Trophoblast cell (in vitro differentiated cells and primary cell): ENCODE data around the gene PKMYT1.

ENCODE experiments used
- DNase-seq, 2 donors: peaks; one replicate each; pipeline ENCODE4 v3.0.0-alpha.2; 2016
- H2AFZ ChIP-seq: 2 replicates; pipeline ENCODE4 v1.6.1; 2013; ENCODE audit warnings: low read length, moderate library complexity, mild to moderate bottlenecking; ENCODE audit not compliant: insufficient read depth, poor library complexity
- H2AK5ac ChIP-seq: 2 replicates; pipeline ENCODE4 v1.6.1; 2013; ENCODE audit warnings: mild to moderate bottlenecking, low read length
- H2BK120ac ChIP-seq: 2 replicates; pipeline ENCODE4 v1.6.1; 2013; ENCODE audit warnings: low read length, mild to moderate bottlenecking, moderate library complexity; ENCODE audit not compliant: insufficient read depth, poor library complexity
- H2BK12ac ChIP-seq: 2 replicates; pipeline ENCODE4 v1.6.1; 2013; ENCODE audit warnings: mild to moderate bottlenecking, low read length, moderate library complexity
- H2BK5ac ChIP-seq: 2 replicates; pipeline ENCODE4 v1.6.1; 2013; ENCODE audit warnings: low read length, low read depth, moderate library complexity, mild to moderate bottlenecking; ENCODE audit not compliant: poor library complexity
- H3K14ac ChIP-seq: 2 replicates; pipeline ENCODE4 v1.6.1; 2013; ENCODE audit warnings: mild to moderate bottlenecking, low read length
- H3K18ac ChIP-seq: 2 replicates; pipeline ENCODE4 v1.6.1; 2013; ENCODE audit warnings: mild to moderate bottlenecking, low read length
- H3K23ac ChIP-seq: 2 replicates; pipeline ENCODE4 v1.6.1; 2013; ENCODE audit warnings: low read length
- H3K27ac ChIP-seq: 2 replicates; pipeline ENCODE4 v1.5.1; 2013; ENCODE audit warnings: low read depth, mild to moderate bottlenecking, inconsistent platforms, low read length, moderate library complexity
- H3K27me3 ChIP-seq: 2 replicates; pipeline ENCODE4 v1.6.1; 2013; ENCODE audit warnings: inconsistent platforms, mild to moderate bottlenecking, low read length, moderate library complexity; ENCODE audit not compliant: insufficient read depth
- H3K36me3 ChIP-seq, 2 experiments: 1 replicate in 1 of 2; 2 replicates in 1 of 2; pipeline ENCODE4 v1.6.1; 2013; ENCODE audit warnings: low read length in 2 of 2, mild to moderate bottlenecking in 2 of 2, moderate library complexity in 1 of 2; ENCODE audit not compliant: insufficient read depth in 2 of 2, control insufficient read depth in 1 of 2
- H3K4ac ChIP-seq: 2 replicates; pipeline ENCODE4 v1.6.1; 2013; ENCODE audit warnings: low read depth, mild to moderate bottlenecking, low read length, moderate library complexity
- H3K4me1 ChIP-seq, 2 experiments: 1 replicate in 1 of 2; 2 replicates in 1 of 2; pipeline ENCODE4 v1.6.1; 2013; ENCODE audit warnings: low read length in 2 of 2, mild to moderate bottlenecking in 2 of 2, moderate library complexity in 1 of 2; ENCODE audit not compliant: insufficient read depth in 2 of 2, control insufficient read depth in 1 of 2
- H3K4me2 ChIP-seq: 2 replicates; pipeline ENCODE4 v1.6.1; 2013; ENCODE audit warnings: inconsistent platforms, mild to moderate bottlenecking, low read length, moderate library complexity
- H3K4me3 ChIP-seq: 2 replicates; pipeline ENCODE4 v1.5.1; 2013; ENCODE audit warnings: mild to moderate bottlenecking, low read depth, low read length, inconsistent platforms
- H3K79me1 ChIP-seq: one replicate; pipeline ENCODE4 v1.6.1; 2013; ENCODE audit warnings: low read length
- H3K79me2 ChIP-seq: 2 replicates; pipeline ENCODE4 v1.6.1; 2013; ENCODE audit warnings: low read length, mild to moderate bottlenecking; ENCODE audit not compliant: control insufficient read depth, insufficient read depth, poor library complexity
- H3K9ac ChIP-seq: 2 replicates; pipeline ENCODE4 v1.6.1; 2013; ENCODE audit warnings: mild to moderate bottlenecking, low read length
- H3K9me3 ChIP-seq: 2 replicates; pipeline ENCODE4 v1.6.1; 2013; ENCODE audit warnings: low read depth, mild to moderate bottlenecking, control low read depth, inconsistent platforms, low read length; ENCODE audit not compliant: insufficient read depth
- H4K12ac ChIP-seq: 2 replicates; pipeline ENCODE4 v1.6.1; 2013; ENCODE audit warnings: low read depth, mild to moderate bottlenecking, low read length, moderate library complexity
- H4K8ac ChIP-seq: 2 replicates; pipeline ENCODE4 v1.6.1; 2013; ENCODE audit warnings: low read depth, mild to moderate bottlenecking, low read length, moderate library complexity
- H4K91ac ChIP-seq: one replicate; pipeline ENCODE4 v1.6.1; 2013; ENCODE audit warnings: low read depth, mild to moderate bottlenecking, low read length, moderate library complexity
- WGBS: extraction: QIAGEN DNeasy Blood & Tissue Kit; methylation state at CpG from one replicate; pipeline ENCODE4 v1.1.7; 2013; ENCODE audit warnings: missing lambda C conversion rate; ENCODE audit not compliant: insufficient read length, insufficient coverage; ENCODE audit errors: extremely low coverage; 5-methylcytosine and 5-hydroxymethylcytosine counted together

The PKMYT1 gene

DNA sequence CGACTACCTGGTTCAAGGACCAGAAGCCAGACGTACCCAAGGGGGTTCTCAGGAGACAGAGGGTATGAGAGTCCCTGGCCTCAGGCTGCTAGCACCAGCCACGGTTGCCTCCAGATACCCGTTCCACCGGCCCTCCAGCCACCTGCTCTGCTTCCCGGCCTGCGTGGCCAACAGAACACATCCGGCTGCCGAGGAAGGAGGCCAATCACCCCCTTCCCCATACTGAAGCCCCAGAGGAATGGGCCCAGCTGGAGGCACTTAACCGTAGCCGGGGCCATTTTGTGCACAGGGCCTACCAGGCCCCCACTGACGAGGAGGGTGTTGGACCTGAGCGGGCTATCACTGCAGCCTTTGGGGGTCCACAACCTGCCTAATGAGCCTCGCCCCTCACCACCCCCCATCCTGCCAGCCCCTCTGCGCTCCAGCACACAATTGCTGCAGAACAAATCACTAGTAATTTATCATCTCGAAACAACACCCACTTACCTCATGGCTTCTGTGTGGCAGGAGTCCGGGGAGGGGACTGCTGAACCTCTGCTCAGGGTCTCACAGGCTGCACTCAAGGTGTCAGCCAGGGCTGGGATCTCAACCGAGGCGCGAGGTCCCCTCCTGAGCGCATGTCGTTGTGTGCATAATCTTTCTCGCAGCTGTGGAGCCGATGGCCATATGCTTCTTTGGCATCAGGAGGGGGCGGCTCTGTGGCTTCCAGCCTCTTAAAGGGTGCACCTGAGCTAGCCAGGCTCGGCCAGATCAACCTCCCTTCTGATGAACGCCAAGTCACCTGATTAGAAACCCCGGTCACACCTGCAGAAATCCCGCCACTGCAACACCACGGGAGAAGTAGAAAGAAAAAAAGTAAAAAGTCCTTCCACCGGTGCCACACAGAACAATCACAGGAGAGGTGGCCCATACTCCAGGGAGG lies 26.3 kb downstream of the PKMYT1 start:
- Histone ChIP-seq H2BK5ac (no peak overlapping the region), H3K18ac (no peak overlapping the region), H4K8ac (no peak overlapping the region), H3K9me3 (no peaks in the 10 kb centered on the region), H3K4ac (no peak overlapping the region), H3K4me1 (no peaks in the 10 kb centered on the region), H3K14ac (no peak overlapping the region), H2BK120ac (no peak overlapping the region), H3K79me1 (no peaks in the 10 kb centered on the region), H3K4me3 (no peak overlapping the region), H4K12ac (no peak overlapping the region), H4K91ac (no peak overlapping the region), H3K36me3 (peaks cover 6 to 8% of the 10 kb centered on the region in 2 experiments), H2AFZ (no peak overlapping the region), H2BK12ac (no peak overlapping the region), H3K4me2 (no peak overlapping the region), H3K9ac (no peak overlapping the region), H3K79me2 (no peaks in the 10 kb centered on the region), H2AK5ac (no peak overlapping the region), H3K27me3 (no peaks in the 10 kb centered on the region), H3K23ac (no peak overlapping the region), H3K27ac (no peak overlapping the region)
- WGBS, result no CpG with 5 or more reads among the region's 31 CpGs
- no peak for DNase-seq

DNA sequence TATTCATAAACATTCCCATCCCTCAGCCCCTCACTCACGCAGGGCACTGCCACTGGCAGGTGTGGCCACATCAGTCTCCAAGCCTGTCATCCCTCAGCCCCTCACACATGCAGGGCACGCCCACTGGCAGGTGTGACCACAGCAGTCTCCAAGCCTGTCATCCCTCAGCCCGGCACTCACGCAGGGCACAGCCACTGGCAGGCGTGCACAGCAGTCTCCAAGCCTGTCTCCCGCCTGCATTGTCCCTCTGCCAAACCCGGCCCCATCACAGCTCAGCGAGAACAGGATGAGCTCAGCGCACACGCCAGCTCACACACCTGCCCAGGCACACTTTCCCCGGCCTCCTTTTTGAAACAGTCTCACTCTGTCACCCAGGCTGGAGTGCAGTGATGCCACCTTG lies 27.6 kb downstream of the PKMYT1 start:
- no CpG with 5 or more reads among the region's 11 CpGs for WGBS
- no peaks in the 10 kb centered on the region for H3K4me1 ChIP-seq
- H2BK12ac ChIP-seq, result no peak overlapping the region
- no peak overlapping the region for H3K4me3 ChIP-seq
- no peak overlapping the region for H2BK120ac ChIP-seq
- no peaks in the 10 kb centered on the region for H3K27me3 ChIP-seq
- H4K8ac ChIP-seq, result no peak overlapping the region
- no peaks in the 10 kb centered on the region for H3K9me3 ChIP-seq
- no peak overlapping the region for H4K91ac ChIP-seq
- H3K23ac ChIP-seq, result no peak overlapping the region
- no peaks in the 10 kb centered on the region for H3K79me1 ChIP-seq
- no peak overlapping the region for H3K27ac ChIP-seq
- H2AFZ ChIP-seq, result no peak overlapping the region
- peaks cover 10 to 13% of the 10 kb centered on the region in 2 experiments for H3K36me3 ChIP-seq
- H3K14ac ChIP-seq, result no peak overlapping the region
- H2AK5ac ChIP-seq, result no peak overlapping the region
- no peak overlapping the region for H3K4ac ChIP-seq
- no peaks in the 10 kb centered on the region for H3K79me2 ChIP-seq
- H4K12ac ChIP-seq, result no peak overlapping the region
- no peak overlapping the region for H2BK5ac ChIP-seq
- H3K4me2 ChIP-seq, result no peak overlapping the region
- H3K9ac ChIP-seq, result no peak overlapping the region
- DNase-seq, result no peak
- no peak overlapping the region for H3K18ac ChIP-seq

DNA sequence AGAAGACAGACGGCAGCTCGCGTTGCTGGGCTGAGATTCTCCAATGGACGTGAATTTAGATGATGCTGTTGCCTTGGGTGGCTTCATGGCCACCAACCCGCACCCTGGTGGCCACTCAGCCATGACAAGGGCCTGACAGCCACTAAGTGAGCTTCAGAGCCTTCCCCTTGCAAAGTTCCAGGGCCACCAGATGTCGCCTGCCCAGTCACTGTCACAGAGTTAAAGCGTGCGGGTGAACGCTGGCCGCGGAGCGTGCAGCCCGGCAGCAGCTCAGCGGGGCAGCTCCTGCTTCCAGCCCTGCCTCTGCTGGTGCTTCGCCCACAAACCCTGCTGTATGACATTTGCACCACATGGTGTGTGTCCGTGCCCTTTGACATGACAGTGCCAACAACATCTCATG lies 29.5 kb downstream of the PKMYT1 start:
- Histone ChIP-seq H3K4ac (no peak overlapping the region), H2BK12ac (no peak overlapping the region), H3K79me2 (no peaks in the 10 kb centered on the region), H3K18ac (no peak overlapping the region), H3K79me1 (no peaks in the 10 kb centered on the region), H2AK5ac (no peak overlapping the region), H2BK5ac (no peak overlapping the region), H4K12ac (no peak overlapping the region), H4K91ac (no peak overlapping the region), H3K9ac (no peak overlapping the region), H3K9me3 (no peaks in the 10 kb centered on the region), H3K23ac (no peak overlapping the region), H3K4me2 (no peak overlapping the region), H3K27me3 (no peaks in the 10 kb centered on the region), H2BK120ac (no peak overlapping the region), H4K8ac (no peak overlapping the region), H3K14ac (no peak overlapping the region), H3K4me3 (no peak overlapping the region), H2AFZ (no peak overlapping the region), H3K36me3 (peaks cover 10 to 13% of the 10 kb centered on the region in 2 experiments), H3K27ac (no peak overlapping the region), H3K4me1 (no peaks in the 10 kb centered on the region)
- no CpG with 5 or more reads among the region's 16 CpGs for WGBS
- peak in 1 of 2 donors; percentile 24 for DNase-seq

DNA sequence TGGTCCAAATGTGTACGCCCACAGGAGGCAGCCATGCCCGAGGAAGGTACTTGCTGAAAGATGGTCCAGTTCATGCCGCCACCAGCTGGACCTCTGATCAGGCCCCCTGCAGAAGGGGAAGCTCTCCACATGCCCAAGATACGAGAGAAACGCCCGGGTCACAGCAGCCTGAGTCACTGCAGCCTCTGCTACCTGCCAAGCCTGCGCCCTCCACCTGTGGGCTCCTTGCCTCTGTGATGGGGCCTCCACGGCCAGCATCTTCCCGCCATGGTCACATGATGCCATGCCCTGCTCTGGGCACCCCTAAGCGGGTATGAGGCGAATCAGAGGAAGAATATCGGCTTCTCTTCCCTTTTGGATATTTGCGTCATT lies 29.9 kb downstream of the PKMYT1 start:
- WGBS, result no CpG with 5 or more reads among the region's 13 CpGs
- H3K27me3 ChIP-seq, result no peaks in the 10 kb centered on the region
- H3K14ac ChIP-seq, result no peak overlapping the region
- DNase-seq, result no peak
- no peak overlapping the region for H3K4me3 ChIP-seq
- H3K79me1 ChIP-seq, result no peaks in the 10 kb centered on the region
- H3K4me2 ChIP-seq, result no peak overlapping the region
- H3K9ac ChIP-seq, result no peak overlapping the region
- no peak overlapping the region for H2BK5ac ChIP-seq
- H2AFZ ChIP-seq, result no peak overlapping the region
- no peak overlapping the region for H2BK120ac ChIP-seq
- no peaks in the 10 kb centered on the region for H3K9me3 ChIP-seq
- no peak overlapping the region for H2AK5ac ChIP-seq
- H3K27ac ChIP-seq, result no peak overlapping the region
- H3K36me3 ChIP-seq, result peaks cover 10 to 13% of the 10 kb centered on the region in 2 experiments
- H4K12ac ChIP-seq, result no peak overlapping the region
- no peak overlapping the region for H4K8ac ChIP-seq
- H2BK12ac ChIP-seq, result no peak overlapping the region
- H3K18ac ChIP-seq, result no peak overlapping the region
- H4K91ac ChIP-seq, result no peak overlapping the region
- H3K23ac ChIP-seq, result no peak overlapping the region
- H3K4ac ChIP-seq, result no peak overlapping the region
- H3K79me2 ChIP-seq, result no peaks in the 10 kb centered on the region
- no peaks in the 10 kb centered on the region for H3K4me1 ChIP-seq
